Right lobe of liver (tissue), 6 donors: ENCODE results near the gene SRC. TPM values are rescaled to one million over a fixed set of nuclear protein-coding genes. Genes with fewer than 3 reads are reported as not detected.

Experiments
- ATAC-seq, 4 donors: fragments of 200-7000 bp; cut with Tn5 transposase; one replicate each; pipeline ENCODE4 v1.9.1; 2020; ENCODE audit warnings: mild to moderate bottlenecking in 4 of 4, moderate library complexity in 4 of 4
- DNase-seq, 3 donors: peaks; one replicate each; pipeline ENCODE4 v3.0.0-alpha.2; 2020
- H3K27ac ChIP-seq, 3 donors: fragments of 200-600 bp; one replicate each; pipeline ENCODE4 v1.8.0; 2022
- H3K27me3 ChIP-seq, 2 donors: fragments of 200-600 bp; one replicate each; pipeline ENCODE4 v1.8.0; 2022
- H3K36me3 ChIP-seq, 4 donors: fragments of 200-600 bp; sonication (generic) in 1 of 4; one replicate each; pipeline versions ENCODE4 v1.5.1 to v1.8.0; 2017 to 2022; ENCODE audit warnings: control low read depth in 1 of 4
- H3K4me1 ChIP-seq, 4 donors: fragments of 200-600 bp; sonication (generic) in 1 of 4; one replicate each; pipeline versions ENCODE4 v1.5.1 to v1.8.0; 2017 to 2022; ENCODE audit warnings: control low read depth in 1 of 4
- H3K4me3 ChIP-seq, 3 donors: fragments of 200-600 bp; one replicate each; pipeline ENCODE4 v1.8.0; 2022
- H3K9me3 ChIP-seq, 4 donors: fragments of 200-600 bp; sonication (generic) in 1 of 4; one replicate each; pipeline versions ENCODE4 v1.5.1 to v1.8.0; 2017 to 2022; ENCODE audit warnings: control low read depth in 1 of 4
- CTCF ChIP-seq, 4 donors: fragments of 200-600 bp in 3 of 4; fragments of 450-650 bp in 1 of 4; IDR thresholded peaks; one replicate each; pipeline versions ENCODE4 v1.5.1 to v1.8.0; 2016 to 2022; ENCODE audit warnings: antibody characterized with exemption in 4 of 4, mild to moderate bottlenecking in 2 of 4
- POLR2A ChIP-seq: fragments of 450-650 bp; IDR thresholded peaks from one replicate; pipeline ENCODE4 v1.6.1; 2017; ENCODE audit warnings: antibody characterized with exemption, mild to moderate bottlenecking
- WGBS: methylation state at CpG from one replicate; pipeline ENCODE4 v1.1.6; 2018; ENCODE audit warnings: low coverage, low lambda C conversion rate; ENCODE audit not compliant: insufficient coverage; ENCODE audit errors: missing lambda C conversion rate; 5-methylcytosine and 5-hydroxymethylcytosine counted together
- intact Hi-C, 2 donors: fragments of 100-400 bp; cut with DNase I; formaldehyde crosslinking; loops; one replicate each; pipeline versions ENCODE4 v1.11.2 to v1.14.1; 2022
- total RNA-seq, 6 experiments: library from RNA; depleted of rRNA in 2 of 6; stranded (reverse); fragments of >200 nt in 2 of 6; fragmentation: NEBNext Ultra II Directional in 3 of 6; extraction: Animal tissue kit (Norgen Biotek cat#: 25700) in 3 of 6; gene quantifications; one replicate each; pipeline versions ENCODE4 v1.1.0 to v1.2.4, GENCODE V29; 2016 to 2023
- donor health status: DM: no; HTN: yes; CAD: no.
- donor health status: DM: no; HTN: no; CAD: no.
- donor health status: DM: no; HTN: no; CAD: no.
- donor health status: DM: no; HTN: yes; CAD: no.
- donor health status: DM: no; HTN: yes; CAD: no.

The SRC gene
- total RNA-seq, 6 experiments from 2014 or later: 3.1 to 17.3 (median 11.2) TPM

- Histone ChIP-seq H3K36me3 (no peaks in the 10 kb centered on the region), H3K27me3 (no peaks in the 10 kb centered on the region), H3K27ac (peak overlapping the region in 1 of 3 donors; percentile 28), H3K9me3 (no peaks in the 10 kb centered on the region), H3K4me3 (no peak overlapping the region), H3K4me1 (no peaks in the 10 kb centered on the region)
- 51% methylated on average over 3 of the region's 13 CpGs for WGBS
- no peak for TF ChIP-seq CTCF (IDR thresholded peaks at IDR 0.05)
- no peak for TF ChIP-seq POLR2A
- intact Hi-C loops: no loop called here
- DNase-seq: no peak
- peak in 1 of 4 donors; percentile 21 for ATAC-seq
These were observed 30.4 kb upstream of the SRC start for GRCh38 chr20:37315452-37316110.

- Histone ChIP-seq H3K27me3 (no peaks in the 10 kb centered on the region), H3K9me3 (no peaks in the 10 kb centered on the region), H3K4me1 (no peaks in the 10 kb centered on the region), H3K4me3 (no peak overlapping the region), H3K36me3 (no peaks in the 10 kb centered on the region), H3K27ac (peak overlapping the region in 1 of 3 donors; percentile 28)
- ATAC-seq (peak; percentile 25 to 65 (median 43)), DNase-seq (no peak)
- TF ChIP-seq CTCF (IDR thresholded peaks at IDR 0.05) (no peak), POLR2A (no peak)
- intact Hi-C loops: no loop called here
- 73% methylated on average over 7 of the region's 15 CpGs for WGBS
These were observed 29.7 kb upstream of the SRC start for GRCh38 chr20:37316116-37316774.

GRCh38 chr20:37316775-37317170 lies 29.2 kb upstream of the SRC start:
- TF ChIP-seq CTCF (IDR thresholded peaks at IDR 0.05) (no peak), POLR2A (no peak)
- intact Hi-C loops: no loop called here
- H3K4me3 ChIP-seq: no peak overlapping the region
- DNase-seq (no peak), ATAC-seq (no peak)
- no peaks in the 10 kb centered on the region for H3K27me3 ChIP-seq
- no peaks in the 10 kb centered on the region for H3K9me3 ChIP-seq
- WGBS: 89% methylated on average over 3 of the region's 5 CpGs
- no peaks in the 10 kb centered on the region for H3K36me3 ChIP-seq
- no peaks in the 10 kb centered on the region for H3K4me1 ChIP-seq
- H3K27ac ChIP-seq: no peak overlapping the region

- H3K36me3 ChIP-seq: no peaks in the 10 kb centered on the region
These were observed 28.6 kb upstream of the SRC start for GRCh38 chr20:37317316-37317715.

More at GRCh38 chr20:37317316-37317715, 28.6 kb upstream of the SRC start:
- ATAC-seq: no peak
- no peaks in the 10 kb centered on the region for H3K4me1 ChIP-seq
- intact Hi-C loops: no loop called here
- no peak for DNase-seq
- WGBS: 37% methylated on average over 2 of the region's 6 CpGs
- H3K9me3 ChIP-seq: no peaks in the 10 kb centered on the region
- no peaks in the 10 kb centered on the region for H3K27me3 ChIP-seq
- no peak for TF ChIP-seq POLR2A
- no peak for TF ChIP-seq CTCF (IDR thresholded peaks at IDR 0.05)
- no peak overlapping the region for H3K27ac ChIP-seq
- no peak overlapping the region for H3K4me3 ChIP-seq
